LNCaP clone FGC (cell line): ENCODE data around the gene KCNQ1.

ENCODE experiments used
- DNase-seq: peaks from one replicate; pipeline ENCODE4 v3.0.0-alpha.2; 2011; ENCODE audit warnings: low read depth
- H3K4me3 ChIP-seq: 2 replicates; pipeline ENCODE4 v1.5.1; 2011; ENCODE audit warnings: mild to moderate bottlenecking, low read depth, low read length, control low read depth
- CTCF ChIP-seq: IDR thresholded peaks from 2 replicates; pipeline ENCODE4 v1.5.1; 2012; ENCODE audit warnings: mild to moderate bottlenecking; ENCODE audit not compliant: control insufficient read depth, insufficient read depth; ENCODE audit errors: extremely low read depth

KCNQ1 gene

GRCh38 chr11:2519517-2519861, 74.7 kb downstream of the KCNQ1 start:
- no peak overlapping the region for H3K4me3 ChIP-seq
- TF ChIP-seq CTCF, result no peak
- DNase-seq, result no peak

GRCh38 chr11:2519862-2520735, 75.3 kb downstream of the KCNQ1 start:
- no peak for TF ChIP-seq CTCF

GRCh38 chr11:2520736-2521035, 75.9 kb downstream of the KCNQ1 start:
- no peak for TF ChIP-seq CTCF
- no peak for DNase-seq
- no peak overlapping the region for H3K4me3 ChIP-seq

More at GRCh38 chr11:2519862-2520735, 75.3 kb downstream of the KCNQ1 start:
- no peak for DNase-seq
- no peak overlapping the region for H3K4me3 ChIP-seq

GRCh38 chr11:2521081-2521732, 76.4 kb downstream of the KCNQ1 start:
- DNase-seq, result no peak
- TF ChIP-seq CTCF, result no peak
- no peak overlapping the region for H3K4me3 ChIP-seq

GRCh38 chr11:2521733-2522630, 77.2 kb downstream of the KCNQ1 start:
- DNase-seq, result no peak
- no peak overlapping the region for H3K4me3 ChIP-seq
- TF ChIP-seq CTCF, result no peak

GRCh38 chr11:2522631-2523255, 77.9 kb downstream of the KCNQ1 start:
- H3K4me3 ChIP-seq, result no peak overlapping the region
- TF ChIP-seq CTCF, result no peak
- no peak for DNase-seq
